ENCODE measurements around the gene DGKB.

Gene DGKB

DNA sequence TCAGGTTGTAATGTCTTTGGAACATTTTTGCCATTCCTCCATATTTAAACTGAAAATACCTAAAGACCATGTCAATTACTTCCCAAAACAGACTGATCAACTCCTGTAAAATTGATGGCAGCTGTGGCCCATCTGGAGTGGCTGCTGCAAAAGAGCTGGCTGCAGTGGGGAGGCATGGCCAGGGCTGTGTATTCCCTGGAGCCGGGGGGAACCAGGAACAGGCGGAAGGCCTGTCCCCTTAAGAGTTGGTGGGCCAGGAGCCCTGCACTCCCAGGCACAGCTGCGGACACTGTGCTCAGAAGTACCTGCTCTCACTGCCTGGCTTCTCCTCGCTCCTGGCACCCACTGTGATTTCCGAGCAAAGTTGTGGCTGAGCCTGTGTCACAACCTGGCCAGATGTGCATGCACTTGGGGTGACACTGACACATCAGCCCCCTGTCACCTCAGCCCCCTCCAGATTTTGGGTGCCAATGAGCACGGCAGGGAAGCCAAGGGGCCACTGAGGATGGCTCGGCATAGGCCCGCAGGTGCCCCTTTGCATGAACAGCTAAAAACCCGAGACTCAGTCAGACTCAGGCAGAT lies 116.1 kb downstream of the DGKB start:
- no peak overlapping the region for H3K27ac ChIP-seq
- TF ChIP-seq, protein P1, sequence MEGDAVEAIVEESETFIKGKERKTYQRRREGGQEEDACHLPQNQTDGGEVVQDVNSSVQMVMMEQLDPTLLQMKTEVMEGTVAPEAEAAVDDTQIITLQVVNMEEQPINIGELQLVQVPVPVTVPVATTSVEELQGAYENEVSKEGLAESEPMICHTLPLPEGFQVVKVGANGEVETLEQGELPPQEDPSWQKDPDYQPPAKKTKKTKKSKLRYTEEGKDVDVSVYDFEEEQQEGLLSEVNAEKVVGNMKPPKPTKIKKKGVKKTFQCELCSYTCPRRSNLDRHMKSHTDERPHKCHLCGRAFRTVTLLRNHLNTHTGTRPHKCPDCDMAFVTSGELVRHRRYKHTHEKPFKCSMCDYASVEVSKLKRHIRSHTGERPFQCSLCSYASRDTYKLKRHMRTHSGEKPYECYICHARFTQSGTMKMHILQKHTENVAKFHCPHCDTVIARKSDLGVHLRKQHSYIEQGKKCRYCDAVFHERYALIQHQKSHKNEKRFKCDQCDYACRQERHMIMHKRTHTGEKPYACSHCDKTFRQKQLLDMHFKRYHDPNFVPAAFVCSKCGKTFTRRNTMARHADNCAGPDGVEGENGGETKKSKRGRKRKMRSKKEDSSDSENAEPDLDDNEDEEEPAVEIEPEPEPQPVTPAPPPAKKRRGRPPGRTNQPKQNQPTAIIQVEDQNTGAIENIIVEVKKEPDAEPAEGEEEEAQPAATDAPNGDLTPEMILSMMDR (conservative IDR thresholded peaks at IDR 0.05): no peak

DNA sequence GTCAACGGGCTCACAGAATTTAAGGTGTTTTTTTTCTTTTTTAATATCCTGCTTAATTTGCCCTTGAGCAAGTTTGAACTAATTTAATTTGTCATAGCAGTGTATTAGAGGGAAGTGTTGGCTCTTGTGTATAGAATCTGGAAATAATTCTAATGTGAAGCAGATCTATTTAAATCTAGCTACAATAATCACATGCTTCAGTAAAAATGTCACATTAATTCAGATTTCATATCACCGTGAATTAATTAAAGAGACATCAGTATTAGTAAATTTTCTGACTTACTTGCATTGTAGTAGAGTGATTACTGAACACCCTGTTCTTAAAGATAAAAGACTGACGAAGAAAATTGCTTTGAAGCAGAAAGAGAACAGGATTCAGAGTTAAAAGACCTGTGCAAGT lies 124.7 kb downstream of the DGKB start:
- TF ChIP-seq, protein P1 (conservative IDR thresholded peaks at IDR 0.05): no peak
- no peak overlapping the region for H3K27ac ChIP-seq

DNA sequence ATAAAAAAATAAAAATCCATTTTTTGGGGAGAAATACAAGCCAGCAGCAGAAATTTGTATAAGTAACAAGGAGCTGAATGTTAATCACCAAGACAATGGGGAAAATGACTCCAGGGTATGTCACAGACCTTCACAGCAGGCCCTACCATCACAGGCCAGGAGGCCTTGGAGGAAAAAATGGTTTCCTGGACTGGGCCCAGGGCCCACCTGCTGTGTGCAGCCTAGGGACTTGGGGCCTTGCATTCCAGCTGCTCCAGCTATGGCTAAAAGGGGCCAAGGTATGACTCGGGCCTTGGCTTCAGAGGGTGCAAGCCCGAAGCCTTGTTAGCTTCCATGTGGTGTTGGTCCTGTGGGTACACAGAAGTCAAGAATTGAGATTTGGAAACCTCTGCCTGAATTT lies 126.3 kb downstream of the DGKB start:
- H3K27ac ChIP-seq: no peak overlapping the region
- TF ChIP-seq, protein P1 (conservative IDR thresholded peaks at IDR 0.05): no peak

DNA sequence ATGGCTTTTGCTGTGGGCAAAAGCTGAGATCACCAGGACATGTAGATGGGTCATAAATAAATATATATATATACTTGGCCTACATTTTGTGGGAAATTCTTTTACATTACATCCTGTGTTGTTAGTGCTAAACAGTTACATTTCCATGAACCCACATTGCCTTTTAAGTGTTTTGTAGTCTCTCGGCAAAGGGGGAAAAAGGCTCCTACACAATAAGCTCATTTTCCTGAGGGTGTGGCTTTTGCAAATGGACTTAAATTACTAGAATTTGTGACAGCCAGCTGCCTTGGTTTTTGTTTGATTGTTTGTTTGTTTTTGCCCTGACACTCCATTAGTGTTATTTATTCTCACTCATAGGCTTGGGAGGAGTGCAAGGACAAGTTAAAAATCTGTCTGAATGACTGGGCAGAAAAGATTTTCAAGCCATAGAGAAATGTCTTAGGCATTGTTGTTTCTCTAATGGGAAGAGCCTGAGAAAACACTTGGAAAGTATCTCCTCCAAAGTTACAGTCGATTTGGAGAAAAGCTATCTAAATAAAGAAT lies 128.8 kb downstream of the DGKB start:
- TF ChIP-seq, protein P1 (conservative IDR thresholded peaks at IDR 0.05): no peak
- H3K27ac ChIP-seq: no peak overlapping the region

DNA sequence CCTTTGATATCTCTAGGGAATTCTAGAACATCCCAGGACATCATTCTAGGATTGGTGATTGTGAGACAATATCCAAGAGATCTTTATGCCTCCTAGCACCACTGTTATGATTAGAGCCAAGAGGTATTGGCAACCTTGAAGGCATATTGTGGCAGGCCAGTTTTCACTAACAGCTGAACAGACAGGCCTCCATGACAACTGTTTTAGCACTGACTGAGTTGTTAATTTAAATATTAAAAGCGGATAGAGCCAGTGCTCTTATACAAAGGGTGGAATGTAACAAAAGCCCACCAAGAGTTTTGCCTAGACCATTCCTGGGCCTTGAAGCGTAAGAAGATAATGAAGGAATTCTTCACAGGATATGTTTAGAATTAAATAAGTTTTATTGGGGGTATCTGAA lies 131.9 kb downstream of the DGKB start:
- TF ChIP-seq, protein P1 (conservative IDR thresholded peaks at IDR 0.05): no peak
- peak overlapping the region; percentile 89 for H3K27ac ChIP-seq

DNA sequence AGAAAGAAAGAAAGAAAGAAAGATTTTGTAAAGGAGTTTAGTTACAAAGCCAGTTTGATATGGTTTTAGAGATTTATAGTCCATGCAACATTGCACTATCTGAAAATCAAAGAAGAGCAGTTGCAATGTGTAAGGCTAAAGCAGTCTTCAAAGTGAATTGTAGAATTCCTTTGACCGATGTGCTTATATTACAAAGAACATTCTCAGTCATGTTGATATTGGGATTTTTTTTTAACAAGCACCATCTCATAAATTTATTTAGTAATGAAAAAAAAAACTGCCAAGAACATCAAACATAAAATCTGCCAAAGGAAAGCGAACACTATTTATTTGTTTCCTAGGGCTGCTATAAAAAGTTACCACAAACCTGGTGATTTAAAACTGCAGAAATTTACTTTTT lies 133.3 kb downstream of the DGKB start:
- TF ChIP-seq, protein P1 (conservative IDR thresholded peaks at IDR 0.05): no peak
- H3K27ac ChIP-seq: peak overlapping the region; percentile 89

DNA sequence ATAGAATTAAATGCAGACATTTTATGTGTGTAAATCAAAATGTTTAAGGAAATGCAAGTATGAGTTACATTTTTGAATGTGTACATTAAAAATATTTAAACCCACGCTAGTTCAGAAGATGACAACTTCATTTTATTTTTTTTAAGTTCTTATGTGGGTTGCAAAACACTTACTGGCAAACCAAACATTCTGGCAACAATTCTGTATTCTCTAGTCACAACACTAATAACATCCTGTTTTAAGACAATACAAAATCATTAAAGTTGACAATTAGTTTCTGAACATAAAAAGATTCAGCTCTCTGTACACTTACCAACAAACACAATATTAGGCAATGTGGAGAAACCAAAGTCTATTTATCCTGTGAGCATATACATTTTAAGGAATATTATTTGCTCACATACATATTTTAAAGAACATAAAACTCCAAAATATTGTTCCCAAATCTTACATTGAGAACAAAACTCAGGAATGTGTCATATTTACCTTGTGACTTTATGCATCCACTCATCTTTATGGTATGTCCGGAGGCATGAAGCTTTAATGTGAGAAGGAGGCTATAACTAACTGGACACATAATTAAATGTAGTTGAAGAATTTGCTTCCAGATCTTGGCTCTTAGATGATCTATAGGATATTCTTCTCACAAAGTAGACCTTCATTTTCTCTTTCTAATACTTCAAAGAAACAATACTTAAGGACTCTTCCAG lies 134.7 kb downstream of the DGKB start:
- TF ChIP-seq, protein P1 (conservative IDR thresholded peaks at IDR 0.05): no peak
- H3K27ac ChIP-seq: peak overlapping the region; percentile 89

Data from VCaP (cell line).